NCI-H748 treated with DMSO at 0.1 percent for 48 hours (cell line): ENCODE data around the gene EXOC7.

ENCODE experiments used
- DNase-seq: peaks from one replicate; lab custom pipeline; 2025; lab: John Stamatoyannopoulos, UW

EXOC7 gene

DNA sequence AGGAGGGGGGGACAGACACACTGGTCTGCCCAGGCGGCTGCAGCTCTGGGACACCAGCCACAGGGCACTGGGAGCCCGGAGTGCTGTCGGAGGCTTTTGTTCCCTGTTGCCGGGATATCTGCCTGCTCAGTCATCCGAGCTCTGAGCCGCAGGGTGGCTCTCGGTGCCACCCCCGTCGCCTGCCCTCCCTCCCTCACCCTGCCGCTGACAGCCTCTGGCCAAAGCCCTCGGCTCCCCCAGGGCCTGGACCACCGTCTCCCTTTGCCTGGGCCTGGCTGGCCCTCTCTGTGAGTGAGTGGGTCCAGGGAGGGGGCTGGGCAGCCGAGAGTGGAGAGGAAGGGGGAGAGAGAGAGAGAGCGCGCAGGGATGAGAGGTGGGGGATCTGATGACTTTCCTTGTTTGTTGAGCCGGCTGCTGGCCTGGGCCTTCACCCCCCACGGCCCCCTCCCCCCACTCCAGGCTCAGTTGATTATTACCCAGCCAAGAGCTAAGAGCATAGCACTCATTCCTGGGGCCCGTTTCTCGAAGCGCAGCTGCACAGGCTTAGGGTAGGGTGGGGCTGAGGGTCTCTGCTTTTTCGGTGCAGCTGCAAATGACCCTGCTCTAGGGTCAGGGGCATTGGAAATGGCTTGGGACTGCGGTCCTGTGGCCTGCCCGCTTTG lies 34.8 kb upstream of the EXOC7 start:
- no peak for DNase-seq

DNA sequence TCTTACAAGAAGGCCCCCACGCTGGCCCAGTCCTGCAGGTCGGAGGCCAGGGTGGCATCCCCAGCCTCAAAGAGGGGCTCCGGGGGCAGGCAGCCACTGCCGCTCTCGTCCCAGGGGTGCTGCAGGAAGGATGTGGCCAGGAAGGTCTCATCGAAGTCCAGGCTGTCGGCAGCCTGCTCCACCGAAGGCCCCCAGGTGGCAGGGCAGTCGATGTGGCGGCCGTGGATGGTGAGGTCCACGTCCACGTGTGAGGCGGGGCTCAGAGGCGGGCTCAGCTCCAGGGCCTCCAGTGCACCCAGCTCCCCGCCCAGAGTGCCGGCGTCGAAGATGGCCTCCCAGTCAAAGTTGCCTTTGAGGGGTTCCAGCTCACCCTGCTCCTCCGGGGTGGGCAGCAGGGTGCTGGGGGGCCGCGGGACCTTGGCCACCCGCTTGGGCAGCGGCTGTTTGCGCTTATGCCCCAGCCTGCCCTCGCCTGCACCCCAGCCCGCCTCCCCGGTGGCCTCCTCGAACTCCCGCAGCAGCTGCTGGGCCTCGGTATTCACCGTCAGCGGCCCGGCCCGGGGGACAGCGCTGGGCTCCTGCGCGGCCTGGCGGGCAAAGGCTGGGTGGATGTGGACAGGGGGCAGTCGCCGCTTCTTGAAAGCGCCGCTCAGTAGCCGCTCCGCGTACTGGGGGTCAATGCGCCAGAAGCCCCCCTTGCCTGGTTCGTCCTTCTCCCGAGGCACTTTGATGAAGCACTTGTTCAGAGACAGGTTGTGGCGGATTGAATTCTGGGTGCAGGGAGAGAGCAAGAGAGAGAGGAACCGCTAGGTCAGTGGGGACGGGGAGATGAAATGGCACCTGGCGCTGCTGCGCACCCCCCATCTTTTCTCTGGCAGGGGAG lies 34.0 kb upstream of the EXOC7 start:
- DNase-seq = no peak

DNA sequence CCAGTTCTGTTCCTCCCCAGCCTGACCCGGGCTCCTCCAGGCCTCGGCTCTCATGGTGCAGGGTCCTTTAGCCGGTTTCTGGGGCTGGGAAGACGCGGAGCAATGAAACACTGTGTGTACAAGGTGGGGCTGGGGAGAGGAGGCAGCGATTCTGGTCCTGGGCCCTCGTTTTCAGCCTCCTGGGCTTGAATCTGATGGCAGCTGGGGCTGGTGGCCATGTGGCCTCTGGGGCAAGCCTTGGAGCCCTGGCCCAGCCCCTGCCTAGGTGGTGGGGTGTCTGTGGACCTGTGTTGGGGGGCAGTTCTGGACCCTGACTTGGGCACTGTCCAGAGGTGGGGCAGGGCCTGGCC lies 33.4 kb upstream of the EXOC7 start:
- DNase-seq = no peak

DNA sequence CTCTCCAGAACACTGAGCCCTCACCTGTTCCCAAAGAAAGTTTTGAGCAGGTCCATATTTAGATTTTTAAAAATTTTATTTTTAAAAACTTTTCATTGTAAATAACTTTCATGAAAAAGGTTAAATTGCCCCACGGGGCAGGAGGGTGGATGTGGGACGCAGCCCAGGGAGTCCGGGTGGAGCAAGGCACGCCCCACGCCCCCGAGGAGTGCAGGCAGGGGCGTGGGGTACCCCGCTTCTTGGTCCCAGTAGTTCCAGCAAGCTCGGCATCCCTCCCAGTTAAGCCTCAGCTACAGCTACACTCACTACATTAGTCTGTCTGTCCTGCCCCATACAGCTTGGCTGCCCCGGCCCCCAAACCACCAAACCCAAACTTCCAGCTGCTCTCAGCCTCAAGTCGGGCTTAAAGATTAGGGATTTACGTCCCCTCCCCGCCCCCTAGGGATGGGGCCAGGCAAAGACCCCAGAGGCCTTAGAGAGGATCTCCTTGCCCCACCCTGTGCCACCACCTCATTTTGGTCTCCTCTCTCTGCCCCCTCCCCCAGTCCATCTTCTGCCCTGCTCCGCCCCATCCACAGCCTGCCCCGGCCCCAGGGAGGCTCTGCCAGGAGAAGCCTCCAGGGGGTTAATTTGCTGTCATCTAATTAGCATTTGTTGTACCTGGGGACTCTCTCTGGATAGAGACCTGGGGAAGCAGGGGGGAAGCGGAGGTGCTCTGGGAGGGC lies 32.9 kb upstream of the EXOC7 start:
- no peak for DNase-seq

DNA sequence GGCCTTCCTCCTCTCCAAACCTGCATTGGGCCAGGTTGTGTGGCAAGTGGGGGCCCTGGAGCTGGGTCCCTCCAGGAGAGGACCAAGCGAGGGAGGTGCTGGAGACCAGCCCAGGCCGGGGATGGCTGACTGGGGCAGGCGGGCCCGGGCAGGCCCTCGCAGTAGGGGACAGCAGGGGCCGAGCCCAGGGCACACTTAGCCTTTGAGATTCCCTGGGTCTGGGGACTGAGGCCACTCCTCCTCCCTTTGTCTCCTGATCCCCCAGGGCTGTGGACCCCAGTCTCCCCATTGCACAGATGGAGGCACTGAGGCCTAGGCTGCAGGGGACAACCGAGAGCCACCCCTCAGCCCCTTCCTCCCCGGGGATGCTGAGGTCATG lies 32.2 kb upstream of the EXOC7 start:
- DNase-seq = no peak

DNA sequence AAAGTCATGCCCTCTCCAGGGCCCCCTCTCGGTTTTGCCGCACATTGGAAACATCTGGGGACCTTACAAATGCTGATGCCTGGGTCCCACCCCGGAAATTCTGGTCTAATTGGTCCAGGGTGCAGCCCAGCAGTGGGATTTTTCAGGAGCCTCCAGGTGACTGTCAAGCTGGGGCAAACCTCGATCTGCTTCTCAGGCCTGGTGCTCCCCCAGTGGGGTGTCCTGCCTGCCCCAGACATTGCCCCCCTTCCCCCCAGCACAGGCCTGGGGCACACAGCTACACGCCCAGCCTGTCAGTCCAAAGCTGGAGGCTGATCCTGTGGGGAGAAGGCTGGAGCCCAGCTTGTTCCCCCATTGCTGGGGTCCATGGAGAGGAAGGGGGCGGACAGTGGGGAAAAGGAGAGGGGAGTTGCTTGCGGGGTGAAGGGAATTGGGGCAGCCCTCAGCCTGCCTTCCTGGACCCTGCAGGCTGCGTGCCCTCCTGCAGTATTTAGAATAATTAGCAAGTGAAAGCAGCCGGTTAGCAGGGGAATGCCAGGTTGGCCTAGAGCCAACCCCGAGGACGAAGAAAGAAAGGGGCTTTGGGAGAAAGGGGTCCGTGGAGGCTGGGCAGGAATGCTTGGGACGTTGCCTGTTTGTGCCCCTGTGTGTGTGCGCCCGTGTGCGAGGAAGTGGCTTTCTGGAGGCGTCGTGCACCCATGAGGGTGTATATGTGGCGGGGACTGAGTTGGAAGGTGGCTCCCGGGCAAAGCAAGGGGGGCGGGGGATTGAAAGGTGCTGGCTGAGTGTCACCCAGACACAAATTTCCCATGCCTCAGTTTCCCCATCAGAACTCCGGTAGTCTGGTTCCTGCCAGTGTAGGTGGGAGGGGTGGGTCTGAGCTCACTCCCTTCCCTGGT lies 31.6 kb upstream of the EXOC7 start:
- DNase-seq = no peak

DNA sequence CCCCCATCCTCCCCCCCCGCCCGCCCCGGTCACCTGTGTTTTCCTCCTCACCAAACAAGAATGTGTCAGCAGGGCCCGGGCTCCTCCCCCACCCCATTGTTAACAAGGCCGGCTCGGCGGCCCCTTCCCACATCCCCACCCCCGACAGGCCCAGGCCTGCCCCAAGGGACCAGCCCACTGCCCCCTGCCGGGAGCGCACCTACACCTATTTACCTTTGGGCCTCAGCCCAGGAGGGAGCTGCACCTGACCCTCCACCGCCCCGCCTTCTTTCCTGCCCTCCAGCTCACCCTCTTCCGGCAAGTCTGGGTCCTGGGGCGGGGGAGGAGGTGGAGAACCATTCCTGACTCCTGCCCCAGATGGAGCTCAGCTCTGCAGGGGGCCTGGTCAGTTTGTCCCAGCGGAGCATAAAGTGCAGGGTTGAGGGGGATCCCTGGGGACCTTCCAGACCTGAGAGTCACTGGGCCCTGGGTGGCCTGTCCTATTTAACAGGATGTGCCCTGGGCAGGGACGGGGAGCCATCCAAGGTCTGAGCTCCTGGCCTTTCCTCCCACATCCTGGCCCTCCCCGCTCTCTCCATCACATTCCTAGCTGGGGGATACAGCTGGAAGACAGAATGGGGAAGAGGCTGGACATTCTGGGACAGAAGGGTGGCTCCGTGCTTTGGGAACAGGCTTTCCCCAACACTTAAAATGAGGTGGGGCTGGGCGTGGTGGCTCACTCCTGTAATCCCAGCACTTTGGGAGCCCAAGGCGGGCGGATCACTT lies 29.2 kb upstream of the EXOC7 start:
- DNase-seq = peak; percentile 62

DNA sequence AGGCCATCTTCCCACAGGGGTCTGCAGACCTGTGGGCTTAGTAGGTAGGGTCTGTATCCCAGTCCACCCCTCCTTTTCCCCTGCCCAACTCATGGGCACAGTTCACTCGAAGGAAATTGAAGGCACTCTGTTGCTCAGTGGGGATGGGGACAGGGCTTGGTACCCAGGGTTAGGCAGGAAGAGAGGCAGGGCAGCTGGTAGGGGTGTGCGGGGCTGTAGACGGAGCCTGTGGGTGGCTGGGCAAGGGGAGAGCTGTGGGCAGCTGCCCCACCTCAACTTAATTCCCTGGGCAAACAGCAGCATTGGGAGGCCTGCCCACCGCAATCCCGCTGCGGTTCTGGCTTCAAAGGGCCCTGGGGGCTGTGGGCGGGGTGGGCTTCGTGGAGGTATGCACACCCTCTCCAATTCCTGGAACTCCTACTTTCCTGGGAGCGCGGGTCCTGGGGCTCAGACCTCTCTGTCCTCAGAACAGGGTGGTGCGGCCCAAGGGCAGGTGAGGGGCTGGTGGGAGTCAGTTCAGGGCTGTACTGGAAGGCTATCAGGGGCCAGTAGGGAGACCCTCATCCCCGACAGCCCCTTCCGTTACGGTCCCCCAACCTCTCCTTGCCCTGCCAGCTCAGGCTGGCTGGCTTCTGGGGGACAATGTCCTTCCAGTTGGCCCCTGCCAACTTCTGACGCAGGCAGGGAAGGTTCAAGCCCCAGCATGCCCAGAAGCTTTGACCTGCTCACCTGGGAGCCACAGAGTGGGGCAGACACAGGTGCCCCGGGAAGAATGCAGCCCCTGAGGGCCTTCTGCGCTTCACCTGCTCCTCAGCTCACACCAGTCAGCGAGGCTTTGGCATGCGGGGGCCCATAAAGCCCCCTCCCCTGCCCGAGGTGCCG lies 28.3 kb upstream of the EXOC7 start:
- no peak for DNase-seq

DNA sequence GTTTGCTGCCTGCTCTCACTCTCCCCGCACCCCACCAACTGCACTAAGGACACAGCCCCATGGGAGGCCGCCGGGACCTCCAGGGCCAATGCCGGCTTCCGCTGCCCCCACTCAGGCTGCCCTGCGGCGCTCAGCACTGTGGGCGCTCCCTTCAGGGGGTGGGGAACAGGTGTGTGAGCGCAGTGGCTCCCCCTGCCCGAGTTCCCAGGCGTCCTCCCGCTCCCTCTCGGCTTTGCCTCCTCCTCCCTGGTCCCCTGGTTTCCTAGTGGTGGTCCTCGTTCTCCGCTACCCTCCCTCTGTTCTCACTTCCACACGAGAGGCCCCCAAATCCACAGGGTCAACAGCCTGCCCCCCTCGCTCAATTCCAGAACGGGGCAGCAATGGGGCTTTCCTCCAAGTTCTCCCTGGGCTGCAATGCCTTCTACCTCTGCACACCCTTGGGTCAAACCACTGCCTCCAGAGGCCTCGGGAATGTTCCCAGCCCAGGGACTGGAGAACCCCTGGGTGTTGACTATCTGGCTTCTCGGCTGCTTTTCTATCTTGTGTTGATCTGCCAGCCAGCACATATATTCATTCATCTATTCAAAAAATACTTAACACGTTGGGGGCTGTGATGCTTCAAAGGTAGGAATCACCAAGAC lies 27.6 kb upstream of the EXOC7 start:
- DNase-seq = no peak

DNA sequence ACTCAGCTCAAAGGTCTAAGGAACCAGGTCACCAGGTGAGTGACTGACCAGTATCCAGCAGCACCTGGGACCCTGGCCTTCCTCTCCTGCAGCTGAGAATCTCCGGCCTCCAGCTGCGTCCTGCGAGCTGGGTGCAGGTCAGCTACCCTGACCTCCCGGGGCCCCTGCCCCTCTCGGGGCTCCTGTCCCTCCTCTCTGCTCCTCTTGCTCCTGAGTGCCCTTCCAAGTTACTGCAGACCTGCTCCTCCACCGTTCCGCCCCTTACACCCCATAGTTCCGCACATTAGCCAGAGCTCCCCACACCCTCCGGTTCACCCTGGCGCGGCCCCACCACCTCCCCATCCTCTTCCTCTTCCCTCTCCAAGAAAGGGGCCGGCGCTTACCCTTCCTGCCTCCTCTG lies 26.9 kb upstream of the EXOC7 start:
- DNase-seq = no peak

DNA sequence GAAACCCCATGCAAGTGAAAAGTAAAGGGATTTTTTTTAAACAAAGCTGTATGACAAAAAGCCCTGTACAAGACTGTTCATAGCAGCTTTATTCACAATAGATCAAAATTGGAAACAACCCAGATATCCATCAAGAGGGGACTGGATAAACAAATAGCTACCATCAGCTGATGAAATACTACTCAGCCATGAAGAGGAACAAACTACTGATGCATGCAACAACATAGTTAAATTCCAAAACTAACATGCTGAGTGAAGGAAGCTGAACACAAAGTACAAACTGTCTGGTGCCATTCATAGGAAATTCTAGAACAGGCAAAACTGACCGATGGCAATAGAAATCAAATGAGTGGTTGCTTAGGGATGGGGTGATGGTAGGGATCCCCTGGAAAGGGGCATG lies 22.3 kb upstream of the EXOC7 start:
- DNase-seq = no peak

DNA sequence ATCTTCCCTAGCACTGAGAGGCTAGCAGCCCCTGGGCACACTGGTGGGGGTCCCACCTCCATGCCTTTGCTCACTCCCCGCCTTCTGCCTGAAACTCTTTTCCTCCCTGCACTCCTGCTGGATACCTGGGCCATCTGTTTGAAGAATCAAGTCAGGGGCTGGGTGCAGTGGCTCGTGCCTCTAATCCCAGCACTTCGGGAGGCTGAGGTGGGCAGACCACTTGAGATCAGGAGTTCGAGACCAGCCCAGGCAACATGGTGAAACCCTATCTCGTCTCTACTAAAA lies 21.7 kb upstream of the EXOC7 start:
- DNase-seq = no peak

DNA sequence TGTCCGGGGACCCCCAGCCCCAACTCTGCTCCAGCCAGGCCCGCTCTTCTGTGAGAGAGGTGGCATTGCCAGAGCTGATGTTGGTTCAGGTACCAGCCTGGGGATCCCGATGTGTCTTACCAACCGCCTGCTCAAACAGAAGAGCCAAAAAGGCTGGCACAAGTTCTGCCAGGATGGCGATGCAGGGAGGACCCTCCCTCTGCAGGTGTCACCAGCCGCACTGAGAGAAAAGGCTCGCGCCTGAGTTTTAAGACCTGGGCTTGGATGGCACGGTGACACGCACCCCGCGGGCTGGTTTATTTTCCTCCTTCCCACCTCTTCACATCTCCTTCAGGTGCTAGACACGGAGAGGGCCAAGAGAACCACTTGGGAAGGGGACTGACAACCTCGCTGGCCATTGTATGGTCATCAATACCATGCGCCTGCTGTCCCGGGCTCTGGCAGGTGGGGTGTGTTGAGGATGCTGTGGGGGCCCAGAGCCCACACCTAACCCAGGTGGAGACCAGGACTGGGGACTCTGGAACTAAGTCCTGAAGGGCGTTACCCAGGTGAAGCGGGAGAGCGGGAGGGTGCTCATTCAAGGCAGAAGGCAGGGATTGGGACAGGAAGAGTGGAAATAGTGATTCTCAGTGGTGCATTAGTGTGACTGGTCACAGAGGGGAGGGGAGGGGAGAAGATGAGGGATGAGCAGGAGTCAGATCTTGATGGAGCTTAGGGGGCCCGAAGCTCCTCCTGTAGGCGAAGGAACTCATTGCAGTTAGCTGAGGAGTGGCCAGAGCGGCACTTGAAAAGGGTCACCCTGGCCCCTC lies 21.2 kb upstream of the EXOC7 start:
- no peak for DNase-seq

DNA sequence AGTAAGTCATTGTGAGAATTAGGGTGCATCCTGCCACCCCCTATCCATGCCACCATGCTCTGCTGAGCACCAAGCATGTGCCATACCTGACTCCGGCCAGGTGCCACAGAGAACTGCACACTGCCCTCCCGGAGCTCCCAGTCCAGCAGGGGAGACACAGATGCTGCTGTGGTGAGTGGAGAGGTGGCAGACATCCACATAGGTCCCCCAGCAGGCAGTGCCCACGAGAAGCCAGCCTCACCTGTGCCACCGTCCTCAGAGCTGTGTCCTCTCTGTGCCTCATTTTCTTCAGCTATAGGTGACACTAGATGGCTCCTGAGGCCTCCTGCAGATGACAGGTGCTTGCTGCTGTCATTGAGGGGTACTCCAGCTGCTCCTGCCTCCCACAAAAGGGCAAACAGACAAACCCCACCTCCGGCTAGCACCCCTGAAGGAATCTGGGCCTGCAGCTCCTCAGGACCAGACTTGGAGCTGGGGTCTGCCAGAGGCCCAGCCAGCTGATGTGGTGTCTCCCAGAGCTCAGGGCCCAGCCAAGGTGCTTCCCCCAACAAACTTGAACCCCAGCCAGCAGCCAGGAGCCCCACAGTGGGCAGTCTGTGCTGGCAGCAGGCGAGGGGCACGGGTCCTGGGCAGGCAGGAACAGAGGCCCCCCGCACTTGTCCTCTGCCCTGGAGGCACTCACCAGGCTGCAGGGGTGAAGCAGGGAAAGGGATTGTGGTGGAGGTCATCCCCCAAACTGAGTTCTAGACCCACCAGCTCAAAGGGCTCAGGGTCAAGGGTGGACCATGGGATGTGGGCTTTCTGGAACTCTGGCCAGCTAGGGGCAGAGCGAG lies 20.4 kb upstream of the EXOC7 start:
- no peak for DNase-seq

DNA sequence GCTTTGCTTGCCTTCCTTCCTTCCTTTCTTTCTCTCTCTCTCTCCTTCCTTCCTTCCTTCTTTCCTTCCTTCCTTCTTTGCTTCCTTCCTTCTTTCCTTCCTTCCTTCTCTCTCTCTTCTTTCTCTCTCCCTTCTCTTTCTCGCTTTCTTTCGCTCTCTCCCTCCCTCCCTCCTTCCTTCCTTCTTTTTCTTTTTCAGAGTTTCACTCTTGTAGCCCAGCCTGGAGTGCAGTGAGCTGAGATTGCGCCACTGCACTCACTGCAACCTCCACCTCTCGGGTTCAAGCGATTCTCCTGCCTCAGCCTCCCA lies 19.6 kb upstream of the EXOC7 start:
- no peak for DNase-seq

DNA sequence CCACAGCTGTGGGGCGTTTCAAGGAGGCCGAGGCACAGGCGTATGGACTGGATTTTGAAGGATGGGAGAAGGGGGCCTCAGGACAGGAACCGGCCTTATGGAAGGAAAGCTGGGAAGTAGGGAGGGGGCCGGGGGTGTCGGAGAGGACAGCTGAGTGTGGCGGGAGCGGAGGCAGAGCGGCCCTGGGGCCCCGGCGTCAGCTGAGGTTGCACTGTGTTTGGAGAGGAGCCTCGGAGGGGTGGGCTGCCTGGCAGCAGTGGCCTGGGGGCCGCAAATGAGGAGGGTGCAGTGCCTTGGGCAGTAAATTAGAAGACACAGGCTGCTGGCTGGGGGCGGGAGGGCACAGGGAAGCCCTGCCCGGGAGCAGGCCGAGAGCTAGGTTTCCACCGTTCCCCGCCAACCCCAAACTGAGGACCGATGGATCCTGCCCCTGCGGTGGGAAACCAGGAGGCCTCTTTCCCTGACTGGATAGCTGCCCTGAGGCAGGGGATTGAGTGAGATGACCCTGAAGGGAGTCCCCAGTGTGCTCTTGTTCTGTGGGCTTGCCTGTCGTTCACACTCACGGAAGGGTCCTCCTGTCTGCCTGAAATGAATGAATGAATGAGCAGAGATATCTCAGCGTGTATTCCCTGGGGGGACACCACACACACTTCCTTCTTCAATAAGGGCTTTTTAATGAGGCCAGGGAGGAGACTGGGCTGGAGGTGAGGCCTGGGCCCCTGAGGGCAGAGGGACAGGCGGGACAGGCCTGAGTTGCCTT lies 19.0 kb upstream of the EXOC7 start:
- no peak for DNase-seq

DNA sequence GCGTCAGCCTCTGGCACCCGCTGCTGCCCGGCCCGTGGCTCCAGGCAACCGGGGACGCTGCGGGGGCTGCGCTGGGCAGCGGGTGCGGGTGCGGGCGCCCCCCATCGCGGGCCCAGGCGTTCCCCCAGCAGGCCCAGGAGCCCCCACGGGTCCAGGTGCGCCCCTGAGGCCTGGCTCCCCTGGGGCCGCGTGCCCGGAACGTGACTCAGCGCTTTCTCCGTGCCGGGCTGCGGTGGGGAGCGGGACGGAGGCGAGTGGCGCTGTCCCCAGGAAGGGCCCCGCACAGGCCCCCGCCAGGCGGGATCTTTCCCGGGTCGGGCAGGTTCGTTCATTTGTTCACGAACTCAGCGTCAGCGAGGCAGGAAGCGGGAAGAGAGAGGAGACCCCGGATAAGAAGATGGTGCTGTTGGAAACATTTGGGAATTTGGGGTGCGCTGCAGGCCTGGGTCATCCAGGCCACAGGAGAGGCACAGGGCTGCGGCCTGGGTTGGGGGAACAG lies 18.4 kb upstream of the EXOC7 start:
- DNase-seq = no peak

DNA sequence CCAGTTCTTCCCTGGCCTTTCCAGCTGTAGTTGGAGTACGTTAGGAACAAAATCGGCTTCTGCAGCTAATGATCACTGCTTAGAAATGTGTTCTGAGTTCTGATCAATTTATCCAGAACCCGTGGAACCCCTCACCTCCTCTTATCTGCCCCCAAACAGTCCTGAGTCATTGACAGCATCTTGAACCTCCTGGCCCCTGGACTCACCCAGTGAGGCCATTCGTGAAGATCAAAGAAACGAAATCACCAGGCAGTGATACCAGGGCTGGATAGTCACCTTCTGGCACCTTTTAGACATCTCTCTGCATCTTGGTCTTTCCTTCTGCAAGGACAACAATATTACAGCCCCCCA lies 17.0 kb upstream of the EXOC7 start:
- DNase-seq = no peak
